GM19395 (cell line): ENCODE measurements around the gene HORMAD2.

Experiments used
- ATAC-seq: cut with Tn5 transposase; IDR thresholded peaks from one replicate; pipeline ENCODE4 v1.9.1; 2021; ENCODE audit warnings: mild to moderate bottlenecking, moderate library complexity; ENCODE audit not compliant: unreplicated experiment

Gene HORMAD2

GRCh38 chr22:30104501-30105156 lies 24.4 kb downstream of the HORMAD2 start:
- ATAC-seq, result no peak

GRCh38 chr22:30105483-30105882 lies 25.2 kb downstream of the HORMAD2 start:
- ATAC-seq, result no peak

- no peak for ATAC-seq
Observed at GRCh38 chr22:30113494-30113893, 33.2 kb downstream of the HORMAD2 start.

GRCh38 chr22:30114361-30114760 lies 34.1 kb downstream of the HORMAD2 start:
- no peak for ATAC-seq

DNA sequence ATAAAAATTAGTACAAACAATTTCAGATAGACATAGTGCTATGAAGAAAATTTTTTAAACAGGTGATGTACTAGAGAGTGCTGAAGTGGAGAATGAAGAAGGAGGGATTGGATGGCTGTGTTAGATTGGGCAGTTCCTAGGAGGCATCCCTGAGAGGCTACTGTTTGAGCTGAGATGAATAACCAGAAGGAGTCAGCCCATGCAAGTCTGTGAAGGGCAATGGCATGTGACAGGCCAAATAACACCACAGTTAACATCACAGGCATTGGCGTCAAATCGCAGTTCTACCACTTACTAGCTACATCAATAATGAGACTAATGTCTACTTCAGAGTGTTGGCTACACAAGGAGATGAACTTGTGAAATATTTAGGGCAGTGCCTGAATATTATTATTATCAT lies 35.4 kb downstream of the HORMAD2 start:
- ATAC-seq, result no peak

DNA sequence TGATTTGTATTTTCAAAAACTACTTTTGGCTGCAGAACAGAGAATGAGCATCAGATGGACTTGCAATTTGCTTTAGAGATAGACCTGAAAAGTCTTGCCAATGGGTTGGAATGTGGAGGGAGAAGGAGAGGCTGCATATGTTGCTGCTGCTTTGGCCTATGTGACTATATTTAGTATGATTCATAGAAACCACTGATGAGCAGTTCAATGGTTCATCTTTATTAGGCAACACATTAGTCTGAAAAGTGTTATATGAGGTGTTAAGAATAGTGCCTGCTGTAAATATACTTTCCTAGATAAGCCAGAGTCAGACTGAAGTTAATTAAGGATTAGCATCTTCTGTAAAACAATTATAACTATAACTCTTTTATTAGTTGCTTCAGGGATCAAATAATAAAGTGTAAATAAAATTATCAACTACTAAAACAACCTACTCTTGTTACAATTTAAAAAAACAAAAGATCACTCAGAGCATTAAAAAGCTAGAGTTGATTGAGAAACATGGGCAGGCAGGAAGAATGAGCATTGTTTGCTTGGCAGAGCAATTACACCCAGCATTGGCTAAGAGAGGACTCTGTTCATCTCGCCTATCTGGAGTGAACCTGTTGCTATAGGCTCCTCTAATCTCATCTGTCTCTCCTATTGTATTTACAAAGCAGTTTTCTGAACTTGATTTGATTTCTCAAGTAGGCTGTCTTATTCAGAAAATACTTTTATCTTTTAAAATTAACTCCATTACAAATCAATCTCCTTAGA lies 36.3 kb downstream of the HORMAD2 start:
- no peak for ATAC-seq

- ATAC-seq, result no peak
Observed at GRCh38 chr22:30117256-30117655, 37.0 kb downstream of the HORMAD2 start.

DNA sequence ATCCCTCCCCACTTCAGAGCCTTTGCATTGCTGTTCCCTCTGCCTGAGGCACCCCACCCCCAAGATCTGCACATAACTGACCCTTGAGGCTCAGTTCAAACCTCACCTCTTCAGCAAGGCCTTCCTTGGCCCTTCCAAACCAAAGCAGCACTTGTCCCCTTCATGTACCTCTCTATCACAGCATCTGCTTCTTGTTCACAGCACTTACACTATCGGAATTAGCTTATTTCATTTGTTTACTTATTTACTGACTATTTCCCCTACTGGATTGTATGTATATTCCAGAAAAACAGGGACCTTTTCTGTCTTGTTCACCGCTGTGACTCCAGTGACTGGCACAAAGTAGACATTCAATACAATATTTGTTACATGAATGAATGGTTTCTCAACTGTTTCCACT lies 38.0 kb downstream of the HORMAD2 start:
- no peak for ATAC-seq

DNA sequence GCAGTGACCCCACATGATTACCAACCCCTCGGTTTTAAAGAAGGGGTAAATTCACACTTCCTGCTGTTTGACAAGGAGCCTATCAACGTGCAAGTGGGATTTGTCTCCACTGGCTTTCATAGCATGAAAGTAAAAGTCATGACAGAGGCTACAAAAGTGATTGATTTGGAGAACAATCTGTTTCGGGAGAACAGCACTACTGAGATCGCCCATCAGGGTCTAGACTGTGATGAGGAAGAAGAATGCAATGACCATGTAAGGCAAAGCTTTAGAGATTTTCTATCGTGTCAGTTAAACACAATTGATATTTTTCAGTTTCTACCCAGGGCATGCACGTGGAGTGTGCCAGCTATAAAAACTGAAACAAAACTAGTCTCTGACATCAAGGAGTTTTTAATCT lies 41.7 kb downstream of the HORMAD2 start:
- no peak for ATAC-seq

GRCh38 chr22:30123463-30123862 lies 43.2 kb downstream of the HORMAD2 start:
- no peak for ATAC-seq

GRCh38 chr22:30127749-30128166 lies 47.5 kb downstream of the HORMAD2 start:
- no peak for ATAC-seq

- no peak for ATAC-seq
Observed at GRCh38 chr22:30128511-30128910, 48.2 kb downstream of the HORMAD2 start.

DNA sequence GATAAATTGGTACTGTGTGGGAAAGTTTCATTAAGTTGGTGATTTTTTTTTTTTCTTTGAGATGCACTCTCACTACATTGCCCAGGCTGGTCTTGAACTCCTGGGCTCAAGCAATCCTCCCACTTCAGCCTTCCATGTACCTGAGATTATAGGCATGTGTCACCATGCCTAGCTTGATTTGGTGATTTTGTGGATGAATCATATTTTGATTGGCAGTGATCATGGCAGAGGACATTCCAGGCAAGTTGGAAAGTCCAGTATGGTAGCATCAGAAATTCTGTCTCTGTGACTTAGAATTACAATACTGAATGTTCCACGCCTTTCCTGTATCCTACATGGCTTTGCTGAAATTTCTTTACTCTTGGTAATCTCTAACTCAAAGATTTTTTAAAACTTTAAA lies 49.4 kb downstream of the HORMAD2 start:
- ATAC-seq, result no peak

- no peak for ATAC-seq
Observed at GRCh38 chr22:30132290-30132996, 52.2 kb downstream of the HORMAD2 start.

GRCh38 chr22:30140414-30140813 lies 60.1 kb downstream of the HORMAD2 start:
- ATAC-seq, result no peak

GRCh38 chr22:30143265-30143664 lies 63.0 kb downstream of the HORMAD2 start:
- no peak for ATAC-seq

- ATAC-seq, result no peak
Observed at GRCh38 chr22:30144391-30144790, 64.1 kb downstream of the HORMAD2 start.

DNA sequence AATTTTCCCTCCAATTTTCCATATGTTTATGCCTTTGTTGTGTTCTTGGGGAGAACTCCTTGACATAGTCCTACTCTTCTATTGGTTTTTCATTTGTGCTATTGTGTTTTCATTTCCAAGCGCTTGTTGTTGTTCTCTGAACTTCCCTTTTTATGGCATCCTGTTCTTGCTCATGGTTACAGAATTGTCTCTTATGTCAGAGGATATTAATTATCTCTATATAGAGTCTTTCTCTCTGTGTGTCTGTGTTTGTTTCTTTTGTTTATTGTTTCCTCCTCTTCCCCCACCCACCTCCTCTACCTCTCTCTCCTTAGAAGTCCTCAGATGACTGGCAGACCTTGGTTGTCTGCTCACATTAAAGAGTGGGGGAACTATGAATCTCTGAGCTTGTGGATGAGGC lies 69.9 kb downstream of the HORMAD2 start:
- ATAC-seq, result no peak

GRCh38 chr22:30158277-30158676 lies 78.0 kb downstream of the HORMAD2 start:
- ATAC-seq, result no peak

GRCh38 chr22:30158744-30159500 lies 78.7 kb downstream of the HORMAD2 start:
- ATAC-seq, result no peak
